PC-3 (cell line): ENCODE data around the gene MACROD2. TPM values are rescaled to one million over a fixed set of nuclear protein-coding genes. Genes with fewer than 3 reads are reported as not detected.

Experiments
- ATAC-seq: fragments of 200-7000 bp; cut with Tn5 transposase; 2 replicates; pipeline ENCODE4 v1.9.1; 2020; ENCODE audit warnings: mild to moderate bottlenecking, moderate library complexity
- BruUV-seq: library from RNA; stranded (reverse); fragments of 400-500 nt; replicated peaks from 2 replicates; lab custom pipeline; 2021; lab: Mats Ljungman, UMichigan
- CTCF ChIA-PET: fragments of 300-600 bp; sonication (Branson Sonifier 250); formaldehyde crosslinking; loops from one replicate; lab custom pipeline; 2022; ENCODE audit warnings: antibody characterized with exemption; lab: Charles Lee
- POLR2A ChIA-PET: fragments of 300-600 bp; sonication (Branson Sonifier 250); formaldehyde crosslinking; loops from one replicate; lab custom pipeline; 2022; ENCODE audit warnings: antibody characterized with exemption; ENCODE audit not compliant: unreplicated experiment; lab: Charles Lee
- DNase-seq: peaks from one replicate; pipeline ENCODE4 v3.0.0-alpha.2; 2015
- H2AFZ ChIP-seq: fragments of 300-600 bp; sonication (generic); 2 replicates; pipeline ENCODE4 v1.6.0; 2016; ENCODE audit warnings: antibody characterized with exemption, low read length
- H3F3A ChIP-seq: fragments of 300-600 bp; sonication (generic); one replicate; pipeline ENCODE4 v1.6.0; 2017; ENCODE audit warnings: antibody characterized with exemption, low read length, control low read depth, mild to moderate bottlenecking; ENCODE audit not compliant: unreplicated experiment
- H3K27ac ChIP-seq: fragments of 300-600 bp; sonication (generic); 2 replicates; pipeline ENCODE4 v1.5.1; 2016; ENCODE audit warnings: mild to moderate bottlenecking, low read length
- H3K27me3 ChIP-seq: fragments of 300-600 bp; sonication (generic); 2 replicates; pipeline ENCODE4 v1.6.1; 2016; ENCODE audit warnings: low read length, mixed read lengths
- H3K36me3 ChIP-seq: fragments of 300-600 bp; sonication (generic); 2 replicates; pipeline ENCODE4 v1.6.1; 2016; ENCODE audit warnings: low read depth, mixed run types, low read length, mixed read lengths
- H3K4me1 ChIP-seq: fragments of 300-600 bp; sonication (generic); 2 replicates; pipeline ENCODE4 v1.5.1; 2016; ENCODE audit warnings: low read length; ENCODE audit not compliant: insufficient read depth
- H3K4me2 ChIP-seq: fragments of 300-600 bp; sonication (generic); 2 replicates; pipeline ENCODE4 v1.6.0; 2016; ENCODE audit warnings: low read length
- H3K4me3 ChIP-seq: fragments of 300-600 bp; sonication (generic); 2 replicates; pipeline ENCODE4 v1.5.1; 2016; ENCODE audit warnings: mild to moderate bottlenecking, low read length, mixed read lengths
- H3K79me2 ChIP-seq: fragments of 300-600 bp; sonication (generic); 2 replicates; pipeline ENCODE4 v1.6.1; 2017; ENCODE audit warnings: low read length, mixed read lengths
- H3K9ac ChIP-seq: fragments of 300-600 bp; sonication (generic); 2 replicates; pipeline ENCODE4 v1.6.0; 2016; ENCODE audit warnings: mild to moderate bottlenecking, low read length
- H3K9me2 ChIP-seq: fragments of 300-600 bp; sonication (generic); replicated peaks from 2 replicates; pipeline ENCODE4 v1.6.1; 2016; ENCODE audit warnings: mixed run types, low read length, mixed read lengths
- H3K9me3 ChIP-seq: fragments of 300-600 bp; sonication (generic); 2 replicates; pipeline ENCODE4 v1.6.1; 2016; ENCODE audit warnings: low read length, mixed read lengths
- H4K20me1 ChIP-seq: fragments of 300-600 bp; sonication (generic); 2 replicates; pipeline ENCODE4 v1.6.1; 2016; ENCODE audit warnings: low read length, mixed read lengths
- EZH2 ChIP-seq: fragments of 300-600 bp; sonication (generic); IDR thresholded peaks from one replicate; pipeline ENCODE4 v1.6.1; 2017; ENCODE audit warnings: antibody characterized with exemption, mild to moderate bottlenecking, low read length; ENCODE audit not compliant: unreplicated experiment
- EZH2phosphoT487 ChIP-seq: fragments of 300-600 bp; sonication (generic); IDR thresholded peaks from 2 replicates; pipeline ENCODE4 v1.6.1; 2018; ENCODE audit warnings: mild to moderate bottlenecking, antibody characterized with exemption, low read length, borderline replicate concordance
- intact Hi-C: fragments of 100-400 bp; cut with micrococcal nuclease; formaldehyde crosslinking; loops from 2 replicates; pipeline ENCODE4 v1.9.0; 2023
- total RNA-seq: library from RNA; depleted of rRNA; stranded (reverse); fragments of >200 nt; gene quantifications from 2 replicates; pipeline ENCODE4 v1.2.3, GENCODE V29; 2014
- TF ChIP-seq, protein P1 (sequence below): fragments of 300-600 bp; sonication (generic); conservative IDR thresholded peaks from 2 replicates; pipeline ENCODE4 v1.5.1; 2017; ENCODE audit warnings: antibody characterized with exemption, low read depth, mild to moderate bottlenecking, low read length

The MACROD2 gene
- total RNA-seq, 1 experiment from 2014 or later = 3.1 TPM

DNA sequence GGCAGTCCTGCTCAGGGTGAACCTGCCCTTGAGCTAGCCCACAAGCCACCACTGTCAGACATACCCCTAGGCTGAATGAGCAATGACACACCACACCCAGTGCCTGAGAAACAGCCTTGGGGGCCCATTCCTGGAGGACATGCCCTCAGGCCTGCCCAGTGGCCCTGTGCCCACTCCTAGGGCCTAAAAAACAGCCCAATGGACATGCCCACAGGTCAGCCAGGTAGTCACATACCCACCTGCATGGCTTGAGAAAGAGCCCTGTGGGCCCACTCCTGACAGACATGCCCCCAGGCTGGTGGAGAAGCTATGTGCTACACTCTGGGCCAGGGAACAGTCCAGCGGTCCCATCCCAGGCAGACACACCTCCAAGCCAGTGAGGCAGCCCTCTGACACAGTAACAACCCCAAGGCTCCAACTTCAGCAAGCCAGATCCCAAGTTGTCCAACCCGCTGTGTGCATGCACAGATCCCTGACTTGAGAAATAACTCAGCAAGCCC, 2086.8 kb downstream of the MACROD2 start:
- Histone ChIP-seq H3K27me3 (no peaks in the 10 kb centered on the region), H3K9me3 (no peaks in the 10 kb centered on the region), H3K4me2 (no peak overlapping the region), H3K36me3 (no peaks in the 10 kb centered on the region), H3F3A (no peaks in the 10 kb centered on the region), H3K9ac (no peak overlapping the region), H2AFZ (no peak overlapping the region), H3K79me2 (no peaks in the 10 kb centered on the region), H4K20me1 (no peaks in the 10 kb centered on the region), H3K4me3 (no peak overlapping the region), H3K9me2 (no peaks in the 10 kb centered on the region), H3K4me1 (no peaks in the 10 kb centered on the region), H3K27ac (no peak overlapping the region)
- BruUV-seq = no TSS peak
- intact Hi-C loops = no loop called here
- ChIA-PET CTCF (no interaction called here), POLR2A (interaction anchor here (0.6 kb wide), 1 partner anchor 1409 kb away, joined by 40 read pairs; no protein-coding TSS in a partner anchor)
- TF ChIP-seq, protein P1, sequence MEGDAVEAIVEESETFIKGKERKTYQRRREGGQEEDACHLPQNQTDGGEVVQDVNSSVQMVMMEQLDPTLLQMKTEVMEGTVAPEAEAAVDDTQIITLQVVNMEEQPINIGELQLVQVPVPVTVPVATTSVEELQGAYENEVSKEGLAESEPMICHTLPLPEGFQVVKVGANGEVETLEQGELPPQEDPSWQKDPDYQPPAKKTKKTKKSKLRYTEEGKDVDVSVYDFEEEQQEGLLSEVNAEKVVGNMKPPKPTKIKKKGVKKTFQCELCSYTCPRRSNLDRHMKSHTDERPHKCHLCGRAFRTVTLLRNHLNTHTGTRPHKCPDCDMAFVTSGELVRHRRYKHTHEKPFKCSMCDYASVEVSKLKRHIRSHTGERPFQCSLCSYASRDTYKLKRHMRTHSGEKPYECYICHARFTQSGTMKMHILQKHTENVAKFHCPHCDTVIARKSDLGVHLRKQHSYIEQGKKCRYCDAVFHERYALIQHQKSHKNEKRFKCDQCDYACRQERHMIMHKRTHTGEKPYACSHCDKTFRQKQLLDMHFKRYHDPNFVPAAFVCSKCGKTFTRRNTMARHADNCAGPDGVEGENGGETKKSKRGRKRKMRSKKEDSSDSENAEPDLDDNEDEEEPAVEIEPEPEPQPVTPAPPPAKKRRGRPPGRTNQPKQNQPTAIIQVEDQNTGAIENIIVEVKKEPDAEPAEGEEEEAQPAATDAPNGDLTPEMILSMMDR = no peak
- TF ChIP-seq EZH2 = no peak
- no peak for TF ChIP-seq EZH2phosphoT487
- no peak for DNase-seq
- ATAC-seq = no peak

- no peaks in the 10 kb centered on the region for H3K4me1 ChIP-seq
- no peak overlapping the region for H2AFZ ChIP-seq
- no peak for TF ChIP-seq EZH2
- TF ChIP-seq, protein P1 = no peak
- TF ChIP-seq EZH2phosphoT487 = no peak
- no peak overlapping the region for H3K9ac ChIP-seq
- ChIA-PET POLR2A (no interaction called here), CTCF (no interaction called here)
- no peak overlapping the region for H3K4me3 ChIP-seq
- BruUV-seq = no TSS peak
- H3K4me2 ChIP-seq = no peak overlapping the region
- intact Hi-C loops = no loop called here
- H3F3A ChIP-seq = no peaks in the 10 kb centered on the region
- ATAC-seq = no peak
- no peaks in the 10 kb centered on the region for H3K27me3 ChIP-seq
- H3K79me2 ChIP-seq = no peaks in the 10 kb centered on the region
- H3K9me2 ChIP-seq = no peaks in the 10 kb centered on the region
- H3K27ac ChIP-seq = no peak overlapping the region
- no peaks in the 10 kb centered on the region for H3K9me3 ChIP-seq
- no peaks in the 10 kb centered on the region for H4K20me1 ChIP-seq
- DNase-seq = no peak
- H3K36me3 ChIP-seq = no peaks in the 10 kb centered on the region
Measured at GRCh38 chr20:16083639-16084280, 2088.4 kb downstream of the MACROD2 start.

DNA sequence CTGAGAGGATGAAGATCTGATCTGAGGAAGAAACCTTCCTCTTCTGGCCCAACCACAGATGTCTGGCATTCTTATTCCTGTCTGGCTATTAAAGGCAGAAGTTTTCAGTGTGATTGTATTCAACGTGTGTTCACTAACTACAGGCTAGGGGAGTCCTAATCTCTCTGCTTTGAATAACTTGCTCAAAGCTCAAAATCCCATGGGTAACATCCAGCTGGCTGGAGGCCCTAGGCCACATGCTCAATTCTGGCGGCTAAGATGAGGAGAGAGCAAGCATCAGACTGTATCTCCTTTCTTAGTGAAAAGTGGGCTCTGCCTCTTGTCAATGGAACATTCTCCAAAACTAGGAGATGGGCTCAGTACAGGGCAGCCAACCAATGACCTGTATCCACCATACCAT, 2099.9 kb downstream of the MACROD2 start:
- Histone ChIP-seq H2AFZ (no peak overlapping the region), H3F3A (no peaks in the 10 kb centered on the region), H4K20me1 (no peaks in the 10 kb centered on the region), H3K27ac (no peak overlapping the region), H3K4me1 (0 out of 2 replicates have a peak, but pooled peaks cover 5% of the 10 kb centered on the region), H3K4me3 (no peak overlapping the region), H3K79me2 (no peaks in the 10 kb centered on the region), H3K9ac (no peak overlapping the region), H3K4me2 (no peak overlapping the region), H3K9me3 (peaks cover 3% of the 10 kb centered on the region; the same call in 1 of the 2 replicates), H3K9me2 (no peaks in the 10 kb centered on the region), H3K27me3 (no peaks in the 10 kb centered on the region), H3K36me3 (no peaks in the 10 kb centered on the region)
- TF ChIP-seq, protein P1 = no peak
- TF ChIP-seq EZH2 = no peak
- no peak for TF ChIP-seq EZH2phosphoT487
- DNase-seq (no peak), ATAC-seq (no peak)
- ChIA-PET POLR2A (no interaction called here), CTCF (no interaction called here)
- intact Hi-C loops = no loop called here
- BruUV-seq = no TSS peak
